GM18520 (cell line): ENCODE measurements around the gene SPDYE8.
"Not testable (repeated sequence)": the region's sequence is repeated elsewhere in the genome, so short reads cannot be mapped to it uniquely, and the experiment has no call there.

Experiments
- ATAC-seq: cut with Tn5 transposase; IDR thresholded peaks from one replicate; pipeline ENCODE4 v1.9.1; 2021; ENCODE audit not compliant: unreplicated experiment

SPDYE8 gene, protein sequence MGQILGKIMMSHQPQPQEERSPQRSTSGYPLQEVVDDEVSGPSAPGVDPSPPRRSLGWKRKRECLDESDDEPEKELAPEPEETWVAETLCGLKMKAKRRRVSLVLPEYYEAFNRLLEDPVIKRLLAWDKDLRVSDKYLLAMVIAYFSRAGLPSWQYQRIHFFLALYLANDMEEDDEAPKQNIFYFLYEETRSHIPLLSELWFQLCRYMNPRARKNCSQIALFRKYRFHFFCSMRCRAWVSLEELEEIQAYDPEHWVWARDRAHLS

DNA sequence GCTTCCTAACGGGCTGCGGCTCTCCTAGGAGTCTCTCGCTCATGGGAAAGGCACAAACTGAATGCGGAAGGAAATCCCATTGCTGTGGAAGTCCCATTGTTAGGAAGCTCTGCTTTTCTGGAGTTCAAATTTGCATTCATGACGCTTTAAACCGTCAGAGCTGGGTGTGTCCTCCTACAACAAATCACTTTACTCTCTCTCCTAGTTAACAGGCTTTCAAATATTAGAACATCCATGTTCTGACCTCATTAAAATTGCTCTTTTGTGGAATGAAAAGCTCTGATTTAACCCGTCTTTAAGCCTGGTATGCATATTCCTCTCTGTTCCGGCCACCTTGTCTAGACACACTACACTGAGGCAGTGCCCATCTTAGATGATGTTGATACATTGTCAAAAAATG lies at the start of gene SPDYE8:
Gene SPDYE8, minus strand, starts transcription at position 101 of the 400 bp plus-strand sequence. CDS start 1,800 bp downstream, outside the sequence.
- not testable (repeated sequence) for ATAC-seq

GRCh38 chr7:73057811-73058210 lies 28.2 kb upstream of the SPDYE8 start, which contains the start of gene SPDYE11:
Gene SPDYE11, minus strand, starts transcription at chr7:73057911. Its CDS starts 1,800 bp downstream, at chr7:73056111.
- not testable (repeated sequence) for ATAC-seq

- ATAC-seq: not testable (repeated sequence)
These were observed 23.1 kb downstream of the SPDYE8 start for GRCh38 chr7:73006491-73006890.

DNA sequence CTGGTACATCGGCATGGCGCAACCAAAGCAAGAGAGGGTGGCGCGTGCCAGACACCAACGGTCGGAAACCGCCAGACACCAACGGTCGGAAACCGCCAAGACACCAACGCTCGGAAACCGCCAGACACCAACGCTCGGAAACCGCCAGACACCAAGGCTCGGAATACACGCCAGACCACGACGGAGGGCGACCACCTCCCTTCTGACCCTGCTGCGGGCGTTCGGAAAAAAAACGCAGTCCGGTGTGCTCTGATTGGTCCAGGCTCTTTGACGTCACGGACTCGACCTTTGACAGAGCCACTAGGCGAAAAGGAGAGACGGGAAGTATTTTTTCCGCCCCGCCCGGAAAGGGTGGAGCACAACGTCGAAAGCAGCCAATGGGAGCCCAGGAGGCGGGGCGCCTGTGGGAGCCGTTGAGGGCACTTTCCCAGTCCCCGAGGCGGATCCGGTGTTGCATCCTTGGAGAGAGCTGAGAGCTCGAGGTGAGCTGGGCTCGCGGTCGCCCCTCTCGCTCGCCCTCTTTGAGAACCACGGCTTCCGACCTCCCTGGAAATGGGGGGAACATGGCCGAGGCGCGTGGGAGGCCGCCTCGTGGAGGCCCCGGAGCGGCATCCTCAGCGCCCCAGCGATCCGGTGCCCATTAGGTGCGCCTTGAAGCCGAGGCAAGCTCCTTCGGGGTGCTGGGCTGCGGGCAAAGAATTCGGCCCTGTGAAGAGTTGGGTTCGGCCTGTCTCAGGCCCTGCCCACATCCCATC lies 23.7 kb downstream of the SPDYE8 start:
- ATAC-seq: peak; percentile 73

GRCh38 chr7:73005356-73005692 lies 24.2 kb downstream of the SPDYE8 start:
- ATAC-seq: peak; percentile 88

GRCh38 chr7:72997887-72998468 lies 31.6 kb downstream of the SPDYE8 start:
- ATAC-seq: not testable (repeated sequence)

- not testable (repeated sequence) for ATAC-seq
These were observed 32.1 kb downstream of the SPDYE8 start for GRCh38 chr7:72997447-72997846.

DNA sequence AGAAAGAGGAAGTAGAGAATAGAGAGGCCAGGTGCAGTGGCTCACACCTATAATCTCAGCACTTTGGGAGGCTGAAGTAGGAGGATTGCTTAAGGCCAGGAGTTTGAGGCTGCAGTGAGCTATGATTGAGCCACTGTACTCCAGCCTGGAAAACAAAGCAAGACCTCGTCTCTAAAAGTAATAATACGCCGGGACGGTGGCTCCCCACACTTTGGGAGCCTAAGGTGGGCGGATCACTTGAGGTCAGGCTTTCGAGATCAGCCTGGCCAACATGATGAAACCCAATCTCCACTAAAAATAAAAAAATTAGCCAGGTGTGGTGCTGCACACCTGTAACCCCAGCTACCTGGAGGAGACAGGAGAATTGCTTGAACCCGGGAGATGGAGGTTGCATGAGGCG lies 34.1 kb downstream of the SPDYE8 start:
- ATAC-seq: not testable (repeated sequence)

- ATAC-seq: not testable (repeated sequence)
These were observed 39.2 kb downstream of the SPDYE8 start for GRCh38 chr7:72990146-72990913.

- ATAC-seq: not testable (repeated sequence)
These were observed 47.5 kb downstream of the SPDYE8 start for GRCh38 chr7:72982084-72982483.

DNA sequence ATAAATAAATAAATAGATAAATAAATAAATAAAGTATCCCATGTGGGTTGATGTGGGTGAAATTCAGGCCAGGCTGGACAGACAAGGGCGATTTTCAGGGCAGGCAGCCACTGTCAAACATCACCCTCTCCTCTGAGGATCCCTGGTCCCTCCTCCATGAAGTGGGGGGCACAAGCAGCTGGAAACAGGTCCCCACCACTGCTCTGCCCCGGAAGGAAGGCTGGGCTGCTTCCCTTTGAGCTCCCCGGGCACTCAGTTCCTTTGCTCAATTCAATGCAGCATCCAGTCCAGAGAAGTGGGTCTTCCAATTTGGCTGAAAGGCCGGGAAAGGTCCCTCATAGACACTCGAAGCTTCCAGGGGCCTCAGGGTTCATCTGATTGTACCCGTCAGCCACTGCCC lies 49.2 kb downstream of the SPDYE8 start:
- not testable (repeated sequence) for ATAC-seq

- not testable (repeated sequence) for ATAC-seq
These were observed 53.1 kb downstream of the SPDYE8 start for GRCh38 chr7:72976434-72976833.

- ATAC-seq: not testable (repeated sequence)
These were observed 53.8 kb downstream of the SPDYE8 start for GRCh38 chr7:72975656-72976286.

- ATAC-seq: not testable (repeated sequence)
These were observed 54.8 kb downstream of the SPDYE8 start for GRCh38 chr7:72974781-72975180.

DNA sequence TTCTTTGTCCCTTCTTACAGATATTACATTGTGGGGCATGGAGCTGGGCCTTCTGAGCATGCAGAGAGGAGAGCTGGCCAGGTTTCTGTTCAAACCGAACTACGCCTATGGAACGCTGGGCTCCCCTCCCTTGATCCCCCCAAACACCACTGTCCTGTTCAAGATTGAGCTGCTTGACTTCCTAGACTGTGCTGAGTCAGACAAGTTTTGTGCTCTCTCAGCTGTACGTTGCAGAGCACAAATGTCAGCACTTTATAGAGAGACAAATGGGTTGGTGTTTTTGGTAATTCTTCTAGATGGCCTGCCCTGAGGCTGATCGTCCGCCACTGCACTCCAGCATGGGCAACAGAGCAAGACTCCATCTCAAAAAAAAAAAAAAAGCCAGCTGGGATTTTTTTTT lies 58.1 kb downstream of the SPDYE8 start:
- not testable (repeated sequence) for ATAC-seq
